Mesothelial cell of epicardium (in vitro differentiated cells): Measurements from ENCODE around the gene LRRC4B. TPM values are rescaled to one million over a fixed set of nuclear protein-coding genes. Genes with fewer than 3 reads are reported as not detected.

Experiments used
- DNase-seq, 2 experiments: peaks; one replicate each; pipeline ENCODE4 v3.0.0; 2021; ENCODE audit warnings: low spot score in 2 of 2; ENCODE audit not compliant: unreplicated experiment in 2 of 2
- H3K27ac Mint-ChIP-seq: 2 replicates; pipeline ENCODE4 v1.8.0; 2021; ENCODE audit warnings: mixed read lengths
- H3K27me3 Mint-ChIP-seq: 2 replicates; pipeline ENCODE4 v1.8.0; 2021; ENCODE audit warnings: low read depth, mixed read lengths
- H3K36me3 Mint-ChIP-seq: 2 replicates; pipeline ENCODE4 v1.8.0; 2021; ENCODE audit warnings: mixed read lengths
- H3K4me1 Mint-ChIP-seq: 2 replicates; pipeline ENCODE4 v1.8.0; 2021; ENCODE audit warnings: mixed read lengths
- H3K4me3 Mint-ChIP-seq: 2 replicates; pipeline ENCODE4 v1.8.0; 2021; ENCODE audit warnings: mild to moderate bottlenecking, moderate library complexity, mixed read lengths
- H3K9me3 Mint-ChIP-seq: 2 replicates; pipeline ENCODE4 v1.8.0; 2021; ENCODE audit warnings: mixed read lengths
- total RNA-seq: library from RNA; stranded (reverse); gene quantifications from 3 replicates; pipeline ENCODE4 v1.2.1, GENCODE V29; 2021
- TF ChIP-seq, protein P1 (sequence below): fragments of 200-600 bp; sonication (generic); IDR thresholded peaks from one replicate; pipeline ENCODE4 v1.5.0; 2021; ENCODE audit warnings: antibody characterized with exemption; ENCODE audit not compliant: unreplicated experiment

LRRC4B gene
- total RNA-seq, 1 donor from 2014 or later, result 16.3 TPM

DNA sequence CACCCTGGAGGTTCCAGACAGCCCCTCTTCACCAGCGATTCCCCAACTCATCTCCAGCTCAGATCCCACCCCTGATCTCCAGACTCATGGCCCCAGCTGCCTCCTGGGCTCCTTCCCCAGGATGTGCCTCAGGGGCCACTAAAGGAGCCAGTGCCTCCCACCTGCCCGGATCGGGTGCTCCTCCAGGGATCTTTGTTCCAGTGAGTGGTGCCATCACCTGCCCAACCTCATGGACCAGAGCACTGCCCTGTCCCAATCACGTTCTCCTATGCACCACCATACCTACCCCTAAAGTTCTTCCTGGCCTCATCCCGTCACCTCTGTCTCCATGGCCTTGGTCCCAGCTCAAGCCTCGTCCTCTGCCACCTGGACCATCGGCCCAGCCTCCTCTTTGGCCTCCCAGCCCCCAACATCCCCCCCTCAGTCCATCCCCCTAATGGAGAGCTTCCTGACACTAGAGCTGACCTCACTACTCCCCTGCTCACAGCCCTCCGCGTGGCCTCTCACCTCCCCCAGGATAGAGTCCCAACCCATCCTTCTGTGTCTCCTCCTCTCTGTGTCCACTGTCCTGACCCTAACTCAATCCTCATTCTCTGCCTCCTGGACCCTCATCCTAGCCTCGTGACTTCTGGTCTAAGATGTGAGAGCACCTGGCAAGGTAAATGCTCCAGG, 82.8 kb downstream of the LRRC4B start:
- no peak for DNase-seq
- peaks cover 14% of the 10 kb centered on the region for H3K36me3 Mint-ChIP-seq
- TF ChIP-seq, protein P1, sequence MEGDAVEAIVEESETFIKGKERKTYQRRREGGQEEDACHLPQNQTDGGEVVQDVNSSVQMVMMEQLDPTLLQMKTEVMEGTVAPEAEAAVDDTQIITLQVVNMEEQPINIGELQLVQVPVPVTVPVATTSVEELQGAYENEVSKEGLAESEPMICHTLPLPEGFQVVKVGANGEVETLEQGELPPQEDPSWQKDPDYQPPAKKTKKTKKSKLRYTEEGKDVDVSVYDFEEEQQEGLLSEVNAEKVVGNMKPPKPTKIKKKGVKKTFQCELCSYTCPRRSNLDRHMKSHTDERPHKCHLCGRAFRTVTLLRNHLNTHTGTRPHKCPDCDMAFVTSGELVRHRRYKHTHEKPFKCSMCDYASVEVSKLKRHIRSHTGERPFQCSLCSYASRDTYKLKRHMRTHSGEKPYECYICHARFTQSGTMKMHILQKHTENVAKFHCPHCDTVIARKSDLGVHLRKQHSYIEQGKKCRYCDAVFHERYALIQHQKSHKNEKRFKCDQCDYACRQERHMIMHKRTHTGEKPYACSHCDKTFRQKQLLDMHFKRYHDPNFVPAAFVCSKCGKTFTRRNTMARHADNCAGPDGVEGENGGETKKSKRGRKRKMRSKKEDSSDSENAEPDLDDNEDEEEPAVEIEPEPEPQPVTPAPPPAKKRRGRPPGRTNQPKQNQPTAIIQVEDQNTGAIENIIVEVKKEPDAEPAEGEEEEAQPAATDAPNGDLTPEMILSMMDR, result no peak
- H3K27ac Mint-ChIP-seq, result no peak overlapping the region
- H3K9me3 Mint-ChIP-seq, result no peaks in the 10 kb centered on the region
- peaks cover 32% of the 10 kb centered on the region for H3K27me3 Mint-ChIP-seq
- H3K4me1 Mint-ChIP-seq, result peaks cover 20% of the 10 kb centered on the region
- no peak overlapping the region for H3K4me3 Mint-ChIP-seq

DNA sequence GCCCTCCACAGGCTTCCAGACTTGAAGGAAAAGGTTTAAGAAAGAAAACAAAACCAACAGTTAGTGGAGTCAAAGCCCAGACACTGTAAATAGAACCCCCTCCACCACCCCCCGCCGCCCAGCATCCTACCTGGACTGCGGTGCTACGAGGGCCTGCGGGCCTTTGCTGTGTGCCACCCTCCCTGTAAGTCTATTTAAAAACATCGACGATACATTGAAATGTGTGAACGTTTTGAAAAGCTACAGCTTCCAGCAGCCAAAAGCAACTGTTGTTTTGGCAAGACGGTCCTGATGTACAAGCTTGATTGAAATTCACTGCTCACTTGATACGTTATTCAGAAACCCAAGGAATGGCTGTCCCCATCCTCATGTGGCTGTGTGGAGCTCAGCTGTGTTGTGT, 85.3 kb downstream of the LRRC4B start:
- no peak for DNase-seq
- Mint-ChIP-seq H3K4me1 (peaks cover 4% of the 10 kb centered on the region), H3K36me3 (peaks cover 21% of the 10 kb centered on the region), H3K27me3 (peaks cover 11% of the 10 kb centered on the region), H3K27ac (no peak overlapping the region), H3K4me3 (no peak overlapping the region), H3K9me3 (no peaks in the 10 kb centered on the region)
- TF ChIP-seq, protein P1, result no peak

DNA sequence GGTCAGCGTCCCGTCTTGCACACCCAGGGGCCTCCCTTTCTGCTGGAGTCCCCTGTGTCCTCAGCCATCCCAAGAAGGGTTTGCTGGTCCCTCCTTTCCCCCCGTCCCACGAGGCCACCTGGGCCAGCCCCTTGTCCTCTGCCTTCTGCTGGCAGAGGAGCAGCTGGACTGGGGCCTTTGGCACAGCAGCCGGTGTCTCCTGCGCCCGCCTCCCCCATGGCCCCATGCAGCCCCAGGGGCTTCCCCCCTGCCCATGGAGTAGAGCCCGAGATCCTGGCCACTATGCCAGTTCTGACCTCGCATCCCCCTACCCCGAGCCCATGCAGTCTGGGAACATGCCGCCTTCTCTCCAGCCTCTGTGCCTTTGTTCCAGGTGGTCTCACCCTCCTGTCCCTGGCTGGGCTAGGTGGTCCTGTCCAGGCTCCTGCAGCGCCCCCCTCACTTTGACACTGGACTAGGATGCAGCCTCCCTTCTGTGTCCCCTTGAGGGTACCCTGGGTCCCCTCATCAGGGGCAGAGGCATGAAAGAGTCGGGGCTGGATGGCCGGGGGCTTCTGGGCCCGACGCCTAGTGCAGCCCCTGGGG, 85.9 kb downstream of the LRRC4B start:
- peaks cover 4% of the 10 kb centered on the region for H3K9me3 Mint-ChIP-seq
- peaks cover 6% of the 10 kb centered on the region for H3K4me1 Mint-ChIP-seq
- no peak overlapping the region for H3K27ac Mint-ChIP-seq
- H3K4me3 Mint-ChIP-seq, result no peak overlapping the region
- no peak for DNase-seq
- TF ChIP-seq, protein P1, result no peak
- H3K36me3 Mint-ChIP-seq, result peaks cover 26% of the 10 kb centered on the region
- peaks cover 6% of the 10 kb centered on the region for H3K27me3 Mint-ChIP-seq

DNA sequence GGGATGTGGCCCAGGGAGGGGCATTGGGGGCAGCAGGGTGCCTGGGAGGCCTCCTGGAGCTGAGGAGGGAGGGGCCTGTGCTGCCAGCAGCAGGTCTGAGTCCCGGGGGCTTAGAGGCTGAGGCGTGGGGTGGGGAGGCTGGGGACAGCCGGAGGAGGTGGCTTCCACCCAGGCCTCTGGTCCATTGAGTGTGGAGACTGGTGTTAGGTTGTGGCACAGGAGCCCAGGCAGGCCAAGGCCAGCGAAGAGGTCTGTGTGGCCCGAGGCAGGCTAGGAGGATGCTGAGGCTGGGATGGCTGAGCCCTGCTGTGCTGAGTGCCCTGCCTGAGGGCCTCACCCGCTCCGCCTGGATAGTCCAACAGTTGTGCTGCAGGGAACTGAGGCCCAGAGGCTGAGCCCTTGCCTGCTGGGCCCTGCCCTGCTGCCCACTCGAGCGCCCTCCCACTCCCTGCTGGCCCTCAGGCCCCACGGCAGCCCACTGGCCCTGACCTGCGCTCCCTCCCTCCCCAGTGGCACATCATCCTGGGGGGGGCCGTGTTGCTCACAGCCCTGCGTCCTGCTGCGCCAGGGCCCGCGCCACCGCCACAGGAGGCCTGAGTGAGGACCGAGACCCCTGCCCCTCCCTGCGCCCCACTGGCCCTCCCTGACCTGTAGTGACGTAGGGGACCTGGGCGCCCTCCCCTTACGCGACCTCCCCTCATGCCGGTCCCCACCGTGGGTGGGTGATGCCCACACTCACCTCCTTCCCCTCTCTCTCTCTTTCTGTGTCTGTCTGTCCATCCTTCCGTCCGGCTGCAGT, 86.7 kb downstream of the LRRC4B start:
- peaks cover 6% of the 10 kb centered on the region for H3K9me3 Mint-ChIP-seq
- no peak overlapping the region for H3K27ac Mint-ChIP-seq
- H3K36me3 Mint-ChIP-seq, result peaks cover 32% of the 10 kb centered on the region
- TF ChIP-seq, protein P1, result no peak
- no peak overlapping the region for H3K4me3 Mint-ChIP-seq
- peaks cover 13% of the 10 kb centered on the region for H3K4me1 Mint-ChIP-seq
- no peak for DNase-seq
- H3K27me3 Mint-ChIP-seq, result no peaks in the 10 kb centered on the region

DNA sequence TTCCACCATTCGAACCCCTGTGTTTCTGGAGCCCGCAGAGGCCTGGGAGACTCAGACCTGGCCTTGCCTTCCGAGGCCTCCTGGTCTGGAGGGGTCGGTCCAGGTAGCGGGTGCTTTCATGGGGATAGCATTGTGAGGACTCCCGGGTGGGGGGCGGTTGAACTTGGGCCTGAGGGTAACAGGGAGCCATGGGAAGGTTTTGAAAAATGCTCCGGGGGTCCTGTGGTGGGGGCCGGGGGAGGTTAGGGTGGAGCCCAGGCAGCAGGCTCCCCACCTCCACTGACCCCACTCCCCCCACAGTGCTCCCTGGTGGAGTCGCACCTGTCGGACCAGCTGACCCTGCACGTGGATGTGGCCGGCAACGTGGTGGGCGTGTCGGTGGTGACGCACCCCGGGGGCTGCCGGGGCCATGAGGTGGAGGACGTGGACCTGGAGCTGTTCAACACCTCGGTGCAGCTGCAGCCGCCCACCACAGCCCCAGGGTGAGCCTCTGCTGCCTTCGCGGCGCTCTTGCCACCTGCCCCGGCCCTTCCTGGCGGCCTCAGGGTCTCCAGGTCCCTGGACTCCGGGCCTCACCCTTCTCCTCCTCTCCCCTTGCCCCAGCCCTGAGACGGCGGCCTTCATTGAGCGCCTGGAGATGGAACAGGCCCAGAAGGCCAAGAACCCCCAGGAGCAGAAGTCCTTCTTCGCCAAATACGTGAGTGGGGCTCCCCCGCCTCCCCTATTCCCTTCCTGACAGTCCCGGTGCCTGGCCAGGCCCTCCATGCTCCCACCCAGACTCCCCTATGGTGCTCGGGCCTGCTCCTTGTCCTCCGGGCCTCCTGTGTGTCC, 87.7 kb downstream of the LRRC4B start:
- Mint-ChIP-seq H3K9me3 (peaks cover 6% of the 10 kb centered on the region), H3K4me1 (peaks cover 16% of the 10 kb centered on the region), H3K36me3 (peaks cover 30% of the 10 kb centered on the region), H3K4me3 (no peak overlapping the region), H3K27ac (no peak overlapping the region), H3K27me3 (no peaks in the 10 kb centered on the region)
- DNase-seq, result no peak
- TF ChIP-seq, protein P1, result no peak
